ENCODE results near the gene RIMBP3C.

- TF ChIP-seq CTCF (conservative IDR thresholded peaks at IDR 0.05; ENCODE audit: low read length) (no peak), EZH2phosphoT487 (IDR thresholded peaks at IDR 0.05; ENCODE audit: borderline replicate concordance) (no peak)
Measured at GRCh38 chr22:21599053-21599893, 48.0 kb upstream of the RIMBP3C start.

Measured in Loucy (cell line).